GM13976 (cell line): ENCODE measurements around the gene CR1L.
"Not testable (repeated sequence)": the region's sequence is repeated elsewhere in the genome, so short reads cannot be mapped to it uniquely, and the experiment has no call there.

ENCODE experiments used
- DNase-seq: peaks from one replicate; pipeline ENCODE4 v3.0.0; 2012; ENCODE audit warnings: low spot score
- CTCF ChIP-seq: IDR thresholded peaks from 2 replicates; pipeline ENCODE4 v1.5.1; 2012; ENCODE audit warnings: borderline replicate concordance, mild to moderate bottlenecking; ENCODE audit not compliant: insufficient read depth; ENCODE audit errors: extremely low read depth, missing control alignments, control extremely low read depth
- in situ Hi-C: fragments of 300-500 bp; cut with MboI; formaldehyde crosslinking; loops from one replicate; pipeline ENCODE4 v1.12.0; 2022; ENCODE audit warnings: low sequenced_read_pairs, mixed read lengths, inconsistent platforms; ENCODE audit not compliant: unreplicated experiment

The CR1L gene

GRCh38 chr1:207620543-207620893 lies 24.4 kb upstream of the CR1L start:
- no peak for DNase-seq
- TF ChIP-seq CTCF, result peak; percentile 45
- in situ Hi-C loops, result no loop called here

DNA sequence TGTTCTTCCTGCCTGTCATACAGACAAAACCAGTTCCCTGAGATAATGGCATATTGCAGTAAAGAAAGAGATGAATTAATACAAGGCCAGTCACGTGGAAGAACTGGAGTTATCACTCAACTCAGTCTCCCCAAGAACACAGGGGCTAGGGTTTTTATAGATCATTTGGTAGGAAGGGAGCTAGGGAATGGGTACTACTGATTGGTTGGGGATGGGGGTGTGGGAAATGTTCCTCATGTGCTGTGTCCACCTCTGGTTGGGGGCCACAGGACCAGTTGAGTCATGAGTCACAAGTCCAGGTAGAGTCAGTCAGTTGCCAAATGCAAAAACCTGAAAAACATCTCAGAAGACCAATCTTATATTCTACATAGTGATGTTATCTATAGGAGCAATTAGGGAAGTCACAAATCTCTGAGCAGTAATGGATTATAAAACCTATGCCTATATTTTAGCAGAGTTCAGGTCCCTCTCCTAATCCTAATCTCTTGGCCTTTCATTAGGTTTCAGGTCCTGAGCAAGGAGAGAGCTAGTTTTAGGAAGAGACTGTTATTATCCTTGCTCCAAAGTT lies 19.3 kb upstream of the CR1L start:
- in situ Hi-C loops, DNase-seq: not testable (repeated sequence)

- no peak for DNase-seq
- in situ Hi-C loops, result no loop called here
- no peak for TF ChIP-seq CTCF
Observed at GRCh38 chr1:207626972-207627337, 18.0 kb upstream of the CR1L start.

DNA sequence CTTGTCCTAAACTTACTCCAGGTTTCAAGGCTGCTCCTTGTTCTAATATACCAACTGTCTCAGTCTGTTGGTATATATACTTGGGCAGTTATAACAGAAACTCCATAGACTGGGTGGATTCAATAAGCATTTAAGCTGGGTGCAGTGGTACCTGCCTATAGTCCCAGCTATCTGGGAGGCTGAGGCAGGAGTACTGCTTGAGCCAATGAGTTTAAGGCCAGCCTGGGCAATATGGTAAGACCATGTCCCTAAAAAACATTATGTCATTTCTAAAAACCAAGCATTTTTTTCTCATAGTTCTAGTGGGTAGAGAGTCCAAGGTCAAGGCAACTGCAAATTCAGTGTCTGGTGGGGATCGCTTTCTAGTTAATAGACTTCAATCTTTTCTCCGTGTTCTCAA lies 17.4 kb upstream of the CR1L start:
- in situ Hi-C loops, result no loop called here
- DNase-seq, result no peak
- no peak for TF ChIP-seq CTCF

DNA sequence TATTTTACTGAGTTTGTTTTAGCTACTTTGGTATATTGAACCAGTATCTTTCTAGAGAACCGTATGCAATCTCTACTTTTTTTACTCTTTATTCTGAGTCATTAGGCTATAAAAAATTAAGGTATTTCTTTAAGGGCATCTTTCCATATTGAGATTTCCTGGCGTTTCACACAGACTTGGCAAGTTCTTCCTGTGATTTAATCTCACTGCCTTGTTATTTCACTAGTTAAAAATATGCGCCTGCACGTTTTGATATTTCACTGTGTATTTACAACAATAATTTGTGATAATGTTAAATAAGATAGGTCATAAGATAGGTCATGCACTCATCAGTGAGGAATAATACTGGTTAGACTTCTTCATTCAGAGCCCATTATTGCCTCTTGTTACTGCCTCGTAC lies 16.2 kb upstream of the CR1L start:
- TF ChIP-seq CTCF, result no peak
- DNase-seq, result no peak
- in situ Hi-C loops, result no loop called here

- TF ChIP-seq CTCF, result no peak
- in situ Hi-C loops, result no loop called here
- no peak for DNase-seq
Observed at GRCh38 chr1:207631137-207631536, 13.8 kb upstream of the CR1L start.

GRCh38 chr1:207633226-207633625 lies 11.7 kb upstream of the CR1L start:
- in situ Hi-C loops, result no loop called here
- TF ChIP-seq CTCF, result no peak
- DNase-seq, result no peak

- in situ Hi-C loops, DNase-seq: not testable (repeated sequence)
Observed at GRCh38 chr1:207633699-207634289, 11.1 kb upstream of the CR1L start.

DNA sequence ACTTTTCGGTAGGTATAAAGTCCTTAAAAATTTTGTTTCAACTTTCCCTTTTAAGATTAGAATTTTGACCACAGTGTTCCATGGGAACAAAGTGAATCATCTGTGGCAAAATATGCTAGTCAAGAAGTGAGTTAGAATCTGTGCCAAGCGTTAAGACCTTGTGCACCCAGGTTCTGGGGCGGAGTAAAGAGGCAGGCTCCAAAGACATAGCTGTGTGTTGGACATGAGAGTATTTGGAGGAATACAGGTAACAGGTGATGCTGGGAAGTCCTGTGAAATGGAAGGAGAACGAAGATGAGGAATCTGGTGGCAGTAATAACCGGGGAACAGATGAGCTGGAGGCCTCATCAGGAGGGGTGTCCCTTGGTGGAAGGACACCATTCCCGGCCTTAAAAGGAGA lies 10.6 kb upstream of the CR1L start:
- in situ Hi-C loops, DNase-seq: not testable (repeated sequence)

- DNase-seq, in situ Hi-C loops: not testable (repeated sequence)
Observed at GRCh38 chr1:207635569-207636186, 9.3 kb upstream of the CR1L start.
